ENCODE measurements around the gene TMEM14B. TPM values are rescaled to one million over a fixed set of nuclear protein-coding genes. Genes with fewer than 3 reads are reported as not detected.
"Not testable (repeated sequence)": the region's sequence is repeated elsewhere in the genome, so short reads cannot be mapped to it uniquely, and the experiment has no call there.

TMEM14B gene
- total RNA-seq, 1 experiment from 2014 or later: 122 TPM

- H3K27me3 Mint-ChIP-seq (ENCODE audit: insufficient read depth, unreplicated experiment): no peaks in the 10 kb centered on the region
- DNase-seq (ENCODE audit: unreplicated experiment): no peak
- intact Hi-C loops (cut with micrococcal nuclease): no loop called here
- no peak overlapping the region for H3K4me3 Mint-ChIP-seq (ENCODE audit: unreplicated experiment)
- ChIA-PET POLR2A (interaction anchor here (1.5 to 7.3 kb wide), 2 partner anchors 20 to 49 kb away, joined by 4 to 185 read pairs; partner anchors contain the start of genes C6orf52, PAK1IP1 and TMEM14C), CTCF (interaction anchor here (0.6 to 1.4 kb wide), 2 partner anchors 17 to 212 kb away, joined by 3 read pairs; no protein-coding TSS in a partner anchor)
- no peak overlapping the region for H3K27ac Mint-ChIP-seq (ENCODE audit: low read depth, unreplicated experiment)
- H3K4me1 Mint-ChIP-seq (ENCODE audit: insufficient read depth, unreplicated experiment): peaks cover 6% of the 10 kb centered on the region
- no peaks in the 10 kb centered on the region for H3K9me3 Mint-ChIP-seq (ENCODE audit: unreplicated experiment)
- H3K36me3 Mint-ChIP-seq (ENCODE audit: insufficient read depth, unreplicated experiment): peaks cover 48% of the 10 kb centered on the region
- BruUV-seq (replicated peaks): no TSS peak
- no peak for TF ChIP-seq CTCF (IDR thresholded peaks at IDR 0.05; ENCODE audit: unreplicated experiment)
Observed at GRCh38 chr6:10743515-10743914, 4.1 kb upstream of the TMEM14B start.

GRCh38 chr6:10745116-10745515 is 2.5 kb upstream of the TMEM14B start:
- no peak for TF ChIP-seq CTCF (IDR thresholded peaks at IDR 0.05; ENCODE audit: unreplicated experiment)
- Mint-ChIP-seq H3K27ac (ENCODE audit: low read depth, unreplicated experiment) (no peak overlapping the region), H3K9me3 (ENCODE audit: unreplicated experiment) (no peaks in the 10 kb centered on the region), H3K4me3 (ENCODE audit: unreplicated experiment) (no peak overlapping the region), H3K27me3 (ENCODE audit: insufficient read depth, unreplicated experiment) (no peaks in the 10 kb centered on the region), H3K4me1 (ENCODE audit: insufficient read depth, unreplicated experiment) (peaks cover 10% of the 10 kb centered on the region), H3K36me3 (ENCODE audit: insufficient read depth, unreplicated experiment) (peaks cover 42% of the 10 kb centered on the region)
- BruUV-seq (replicated peaks): no TSS peak
- ChIA-PET POLR2A (interaction anchor here (5.0 to 7.3 kb wide), 2 partner anchors 22 to 50 kb away, joined by 41 to 185 read pairs; partner anchors contain the start of genes C6orf52, PAK1IP1 and TMEM14C), CTCF (no interaction called here)
- intact Hi-C loops (cut with micrococcal nuclease): no loop called here
- no peak for DNase-seq (ENCODE audit: unreplicated experiment)

- intact Hi-C loops (cut with micrococcal nuclease): loop anchor here (1.0 kb wide), 1 partner anchor 24 kb away; the partner anchor contains the start of gene TMEM14C
- Mint-ChIP-seq H3K36me3 (ENCODE audit: insufficient read depth, unreplicated experiment) (peaks cover 50% of the 10 kb centered on the region), H3K27me3 (ENCODE audit: insufficient read depth, unreplicated experiment) (no peaks in the 10 kb centered on the region), H3K4me3 (ENCODE audit: unreplicated experiment) (peak overlapping the region; percentile 95), H3K9me3 (ENCODE audit: unreplicated experiment) (no peaks in the 10 kb centered on the region), H3K27ac (ENCODE audit: low read depth, unreplicated experiment) (peak overlapping the region; percentile 95), H3K4me1 (ENCODE audit: insufficient read depth, unreplicated experiment) (peaks cover 18% of the 10 kb centered on the region)
- no TSS peak for BruUV-seq (replicated peaks)
- DNase-seq (ENCODE audit: unreplicated experiment): no peak
- ChIA-PET CTCF (interaction anchor here (0.6 to 2.8 kb wide), 9 partner anchors 10 to 260 kb away, joined by 3 to 17 read pairs (median 4); partner anchors contain the start of genes C6orf52, PAK1IP1 and TMEM14C), POLR2A (interaction anchor here (0.6 to 7.3 kb wide), 17 partner anchors 9 to 311 kb away, joined by 3 to 185 read pairs (median 4); partner anchors contain the start of genes C6orf52, PAK1IP1 and TMEM14C)
- TF ChIP-seq CTCF (IDR thresholded peaks at IDR 0.05; ENCODE audit: unreplicated experiment): no peak
Observed at GRCh38 chr6:10746915-10747250, 722 bp upstream of the TMEM14B start.

- ChIA-PET POLR2A (interaction anchor here (1.7 to 7.3 kb wide), 4 partner anchors 9 to 55 kb away, joined by 4 to 185 read pairs (median 44); partner anchors contain the start of genes C6orf52, PAK1IP1 and TMEM14C), CTCF (interaction anchor here (0.6 kb wide), 1 partner anchor 71 kb away, joined by 3 read pairs; no protein-coding TSS in a partner anchor)
- no peaks in the 10 kb centered on the region for H3K9me3 Mint-ChIP-seq (ENCODE audit: unreplicated experiment)
- DNase-seq (ENCODE audit: unreplicated experiment): no peak
- H3K27me3 Mint-ChIP-seq (ENCODE audit: insufficient read depth, unreplicated experiment): no peaks in the 10 kb centered on the region
- no peak for TF ChIP-seq CTCF (IDR thresholded peaks at IDR 0.05; ENCODE audit: unreplicated experiment)
- BruUV-seq (replicated peaks): no TSS peak
- intact Hi-C loops (cut with micrococcal nuclease): no loop called here
- H3K27ac Mint-ChIP-seq (ENCODE audit: low read depth, unreplicated experiment): peak overlapping the region; percentile 37
- peaks cover 29% of the 10 kb centered on the region for H3K4me1 Mint-ChIP-seq (ENCODE audit: insufficient read depth, unreplicated experiment)
- peak overlapping the region; percentile 95 for H3K4me3 Mint-ChIP-seq (ENCODE audit: unreplicated experiment)
- H3K36me3 Mint-ChIP-seq (ENCODE audit: insufficient read depth, unreplicated experiment): peaks cover 56% of the 10 kb centered on the region
Observed at GRCh38 chr6:10749734-10750133, 2.1 kb downstream of the TMEM14B start.

- H3K4me3 Mint-ChIP-seq (ENCODE audit: unreplicated experiment); DNase-seq (ENCODE audit: unreplicated experiment); POLR2A ChIA-PET; BruUV-seq (replicated peaks); H3K9me3 Mint-ChIP-seq (ENCODE audit: unreplicated experiment); H3K27ac Mint-ChIP-seq (ENCODE audit: low read depth, unreplicated experiment); H3K27me3 Mint-ChIP-seq (ENCODE audit: insufficient read depth, unreplicated experiment); intact Hi-C loops (cut with micrococcal nuclease): not testable (repeated sequence)
- Mint-ChIP-seq H3K4me1 (ENCODE audit: insufficient read depth, unreplicated experiment) (peaks cover 31% of the 10 kb centered on the region), H3K36me3 (ENCODE audit: insufficient read depth, unreplicated experiment) (peaks cover 60% of the 10 kb centered on the region)
- CTCF ChIA-PET: interaction anchor here (1.2 kb wide), 1 partner anchor 27 kb away, joined by 3 read pairs; no protein-coding TSS in a partner anchor
Observed at GRCh38 chr6:10750568-10750967, 3.0 kb downstream of the TMEM14B start.

GRCh38 chr6:10751757-10752156 is 4.2 kb downstream of the TMEM14B start:
- H3K27ac Mint-ChIP-seq (ENCODE audit: low read depth, unreplicated experiment); H3K27me3 Mint-ChIP-seq (ENCODE audit: insufficient read depth, unreplicated experiment); intact Hi-C loops (cut with micrococcal nuclease); DNase-seq (ENCODE audit: unreplicated experiment); POLR2A ChIA-PET; H3K9me3 Mint-ChIP-seq (ENCODE audit: unreplicated experiment); BruUV-seq (replicated peaks); H3K4me3 Mint-ChIP-seq (ENCODE audit: unreplicated experiment): not testable (repeated sequence)
- Mint-ChIP-seq H3K4me1 (ENCODE audit: insufficient read depth, unreplicated experiment) (peaks cover 28% of the 10 kb centered on the region), H3K36me3 (ENCODE audit: insufficient read depth, unreplicated experiment) (peaks cover 72% of the 10 kb centered on the region)
- CTCF ChIA-PET: interaction anchor here (1.2 kb wide), 1 partner anchor 28 kb away, joined by 3 read pairs; no protein-coding TSS in a partner anchor
